Fibroblast of the conjunctiva (primary cell): ENCODE measurements around the gene MTA3.

Experiments
- DNase-seq: peaks from one replicate; pipeline ENCODE4 v3.0.0-alpha.2; 2010; ENCODE audit warnings: low read depth

MTA3 gene

GRCh38 chr2:42733852-42734251, 165.4 kb downstream of the MTA3 start:
- no peak for DNase-seq

GRCh38 chr2:42736598-42737322, 168.3 kb downstream of the MTA3 start:
- no peak for DNase-seq

- no peak for DNase-seq
Observed at GRCh38 chr2:42741140-42741539, 172.7 kb downstream of the MTA3 start.

- no peak for DNase-seq
Observed at GRCh38 chr2:42742740-42743658, 174.6 kb downstream of the MTA3 start.

- DNase-seq, result no peak
Observed at GRCh38 chr2:42743659-42743990, 175.2 kb downstream of the MTA3 start.

GRCh38 chr2:42744545-42745082, 176.2 kb downstream of the MTA3 start:
- no peak for DNase-seq

GRCh38 chr2:42747422-42747821, 179.0 kb downstream of the MTA3 start:
- DNase-seq, result no peak

- DNase-seq, result no peak
Observed at GRCh38 chr2:42748840-42749239, 180.4 kb downstream of the MTA3 start.

- no peak for DNase-seq
Observed at GRCh38 chr2:42752314-42752713, 183.9 kb downstream of the MTA3 start.

GRCh38 chr2:42752816-42753813, 184.7 kb downstream of the MTA3 start:
- DNase-seq, result no peak

GRCh38 chr2:42754021-42754775, 185.8 kb downstream of the MTA3 start:
- no peak for DNase-seq

GRCh38 chr2:42754776-42755140, 186.3 kb downstream of the MTA3 start:
- no peak for DNase-seq

- DNase-seq, result peak; percentile 47
Observed at GRCh38 chr2:42755191-42755880, 186.9 kb downstream of the MTA3 start.

- DNase-seq, result no peak
Observed at GRCh38 chr2:42756150-42756775, 187.8 kb downstream of the MTA3 start.

- DNase-seq, result no peak
Observed at GRCh38 chr2:42756966-42757513, 188.6 kb downstream of the MTA3 start.

GRCh38 chr2:42757981-42758740, 189.7 kb downstream of the MTA3 start:
- DNase-seq, result no peak

GRCh38 chr2:42758751-42759150, 190.3 kb downstream of the MTA3 start:
- no peak for DNase-seq

GRCh38 chr2:42761554-42761953, 193.1 kb downstream of the MTA3 start:
- no peak for DNase-seq

GRCh38 chr2:42762155-42762554, 193.7 kb downstream of the MTA3 start:
- DNase-seq, result no peak
